A549 (cell line): Measurements from ENCODE around the gene MIA2.
"Not testable (repeated sequence)": the region's sequence is repeated elsewhere in the genome, so short reads cannot be mapped to it uniquely, and the experiment has no call there.

ENCODE experiments used
- CEBPB ChIP-seq, 2 experiments: fragments of >200 bp in 1 of 2; sonication (Bioruptor Twin) in 1 of 2; formaldehyde crosslinking in 1 of 2; IDR thresholded peaks; 2 replicates each; pipeline ENCODE4 v1.6.1; 2012 to 2016
- CTCF ChIP-seq: fragments of >200 bp; sonication (Bioruptor Twin); formaldehyde crosslinking; IDR thresholded peaks from 3 replicates; pipeline ENCODE4 v1.5.1; 2016
- EP300 ChIP-seq, 2 experiments: fragments of >200 bp; sonication (Bioruptor Twin); formaldehyde crosslinking; IDR thresholded peaks; 2 replicates in 1 of 2; 3 replicates in 1 of 2; pipeline ENCODE4 v1.6.1; 2016 to 2017
- GATA3 ChIP-seq: IDR thresholded peaks from 2 replicates; pipeline ENCODE4 v1.6.1; 2012; ENCODE audit warnings: borderline replicate concordance
- HOXB5 ChIP-seq: fragments of 250-450 bp; sonication (Bioruptor Pico); IDR thresholded peaks from 2 replicates; pipeline ENCODE4 v1.5.0; 2020; ENCODE audit warnings: mild to moderate bottlenecking, moderate library complexity
- JUNB ChIP-seq: fragments of >200 bp; sonication (Bioruptor Twin); formaldehyde crosslinking; IDR thresholded peaks from 2 replicates; pipeline ENCODE4 v1.6.1; 2016
- MAX ChIP-seq: IDR thresholded peaks from 2 replicates; pipeline ENCODE4 v1.6.1; 2012
- POLR2A ChIP-seq: IDR thresholded peaks from 2 replicates; pipeline ENCODE4 v1.6.1; 2012; ENCODE audit warnings: mild to moderate bottlenecking, low read length
- RCOR1 ChIP-seq: fragments of 150-350 bp; IDR thresholded peaks from 2 replicates; pipeline ENCODE4 v1.6.1; 2014; ENCODE audit warnings: antibody characterized with exemption, low read length, low read depth
- TFCP2L1 ChIP-seq: fragments of 250-450 bp; sonication (Bioruptor Pico); IDR thresholded peaks from 2 replicates; pipeline ENCODE4 v1.5.0; 2021; ENCODE audit warnings: mild to moderate bottlenecking
- ZSCAN20 ChIP-seq: fragments of 250-450 bp; sonication (Bioruptor Pico); IDR thresholded peaks from 2 replicates; pipeline ENCODE4 v1.8.0; 2022; ENCODE audit warnings: mild to moderate bottlenecking, moderate library complexity

GRCh38 chr14:39280678-39281077 lies 47.0 kb downstream of the MIA2 start:
- not testable (repeated sequence) for TF ChIP-seq RCOR1; MAX; GATA3; EP300 (IDR thresholded peaks at IDR 0.05); POLR2A; TFCP2L1 (CRISPR knock-in tag); CTCF; HOXB5 (CRISPR knock-in tag); CEBPB (IDR thresholded peaks at IDR 0.05); JUNB; ZSCAN20 (CRISPR knock-in tag)
